ACC112 (cell line): Measurements from ENCODE around the gene IKZF4.
"Not testable (repeated sequence)": the region's sequence is repeated elsewhere in the genome, so short reads cannot be mapped to it uniquely, and the experiment has no call there.

ENCODE experiments used
- H2AFZ ChIP-seq: fragments of 200-600 bp; sonication (generic); one replicate; pipeline ENCODE4 v1.6.0; 2017; ENCODE audit warnings: antibody characterized with exemption, low read length; ENCODE audit not compliant: unreplicated experiment
- H3K27ac ChIP-seq: fragments of 200-600 bp; sonication (generic); 2 replicates; pipeline ENCODE4 v1.5.1; 2014; ENCODE audit warnings: low read depth, mild to moderate bottlenecking, antibody characterized with exemption, low read length, moderate library complexity
- H3K27me3 ChIP-seq: fragments of 200-600 bp; sonication (generic); 2 replicates; pipeline ENCODE4 v1.6.1; 2014; ENCODE audit warnings: mild to moderate bottlenecking, antibody characterized with exemption, low read length, moderate library complexity, mixed read lengths; ENCODE audit not compliant: insufficient read depth
- H3K36me3 ChIP-seq: fragments of 200-600 bp; sonication (generic); 2 replicates; pipeline ENCODE4 v1.6.1; 2016; ENCODE audit warnings: mild to moderate bottlenecking, antibody characterized with exemption, low read length, moderate library complexity, mixed read lengths; ENCODE audit not compliant: insufficient read depth
- H3K4me1 ChIP-seq: fragments of 200-600 bp; sonication (generic); one replicate; pipeline ENCODE4 v1.6.1; 2016; ENCODE audit warnings: low read length, mixed read lengths; ENCODE audit not compliant: insufficient read depth, unreplicated experiment, control insufficient read depth
- H3K4me3 ChIP-seq: fragments of 200-600 bp; sonication (generic); 2 replicates; pipeline ENCODE4 v1.5.1; 2014; ENCODE audit warnings: mild to moderate bottlenecking, low read depth, low read length
- H3K79me2 ChIP-seq: fragments of 200-600 bp; sonication (generic); one replicate; pipeline ENCODE4 v1.6.0; 2016; ENCODE audit warnings: low read length; ENCODE audit not compliant: control insufficient read depth, unreplicated experiment, insufficient read depth

The IKZF4 gene

GRCh38 chr12:55983232-55983842, 37.5 kb upstream of the IKZF4 start:
- no peak overlapping the region for H3K27ac ChIP-seq
- no peak overlapping the region for H2AFZ ChIP-seq
- H3K27me3 ChIP-seq = no peaks in the 10 kb centered on the region
- peaks cover 26% of the 10 kb centered on the region for H3K36me3 ChIP-seq
- H3K4me1 ChIP-seq = peaks cover 7% of the 10 kb centered on the region
- no peak overlapping the region for H3K4me3 ChIP-seq
- H3K79me2 ChIP-seq = peaks cover 17% of the 10 kb centered on the region

- Histone ChIP-seq H3K79me2 (peaks cover 8% of the 10 kb centered on the region), H3K27me3 (no peaks in the 10 kb centered on the region), H3K4me1 (peaks cover 7% of the 10 kb centered on the region), H3K27ac (no peak overlapping the region), H3K36me3 (peaks cover 20% of the 10 kb centered on the region), H3K4me3 (no peak overlapping the region), H2AFZ (no peak overlapping the region)
These were observed 36.0 kb upstream of the IKZF4 start for GRCh38 chr12:55984861-55985260.

GRCh38 chr12:55985341-55985740, 35.5 kb upstream of the IKZF4 start:
- Histone ChIP-seq H3K27me3 (no peaks in the 10 kb centered on the region), H3K79me2 (peaks cover 8% of the 10 kb centered on the region), H3K4me1 (peaks cover 7% of the 10 kb centered on the region), H3K36me3 (peaks cover 22% of the 10 kb centered on the region), H2AFZ (no peak overlapping the region), H3K4me3 (no peak overlapping the region), H3K27ac (no peak overlapping the region)

DNA sequence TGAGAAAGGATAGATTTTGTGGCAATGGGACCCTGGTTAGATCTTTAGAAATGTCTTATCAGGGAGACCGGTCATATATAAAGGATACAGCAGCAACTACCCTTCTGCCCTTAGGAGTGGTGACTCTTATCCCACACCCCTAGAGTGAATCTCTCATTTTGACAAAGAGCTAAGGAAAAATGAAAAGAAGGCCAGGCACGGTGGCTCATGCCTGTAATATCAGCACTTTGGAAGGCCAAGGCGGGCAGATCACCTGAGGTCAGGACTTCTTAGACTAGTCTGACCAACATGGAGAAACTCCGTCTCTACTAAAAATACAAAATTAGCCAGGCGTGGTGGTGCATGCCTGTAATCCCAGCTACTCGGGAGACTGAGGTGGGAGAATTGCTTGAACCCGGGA, 34.9 kb upstream of the IKZF4 start:
- peaks cover 27% of the 10 kb centered on the region for H3K36me3 ChIP-seq
- not testable (repeated sequence) for H3K4me1 ChIP-seq, H3K4me3 ChIP-seq, H2AFZ ChIP-seq, H3K27me3 ChIP-seq, H3K27ac ChIP-seq, H3K79me2 ChIP-seq

- H3K27ac ChIP-seq = no peak overlapping the region
- H3K4me1 ChIP-seq = no peaks in the 10 kb centered on the region
- H3K27me3 ChIP-seq = no peaks in the 10 kb centered on the region
- peaks cover 19% of the 10 kb centered on the region for H3K36me3 ChIP-seq
- H3K4me3 ChIP-seq = no peak overlapping the region
- no peaks in the 10 kb centered on the region for H3K79me2 ChIP-seq
- no peak overlapping the region for H2AFZ ChIP-seq
These were observed 29.7 kb upstream of the IKZF4 start for GRCh38 chr12:55991110-55991509.

- Histone ChIP-seq H3K36me3 (peaks cover 17% of the 10 kb centered on the region), H3K79me2 (no peaks in the 10 kb centered on the region)
These were observed 27.5 kb upstream of the IKZF4 start for GRCh38 chr12:55993230-55993853.

DNA sequence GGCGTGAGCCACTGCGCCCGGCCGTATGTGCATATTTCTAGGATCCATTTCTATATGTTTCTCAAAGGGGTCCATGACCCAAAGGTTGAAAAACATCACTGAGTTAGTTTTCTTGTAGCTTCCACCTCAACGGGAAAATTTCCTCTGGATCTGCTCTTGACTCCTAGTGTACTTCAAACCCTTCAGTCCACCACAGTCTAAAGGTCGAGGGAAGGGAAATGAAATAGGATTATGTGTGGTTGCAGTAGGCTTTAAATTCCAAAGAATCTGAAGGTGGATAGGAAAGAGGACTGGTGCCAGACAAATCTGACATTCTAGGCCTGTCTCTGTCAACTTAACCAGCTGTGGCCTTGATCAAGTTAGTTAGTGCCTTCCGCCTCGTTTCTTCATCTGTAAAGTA, 25.5 kb upstream of the IKZF4 start:
- Histone ChIP-seq H3K27me3 (no peaks in the 10 kb centered on the region), H3K36me3 (peaks cover 15% of the 10 kb centered on the region), H3K4me1 (no peaks in the 10 kb centered on the region), H3K27ac (no peak overlapping the region), H3K4me3 (no peak overlapping the region), H3K79me2 (no peaks in the 10 kb centered on the region), H2AFZ (no peak overlapping the region)

More at GRCh38 chr12:55993230-55993853, 27.5 kb upstream of the IKZF4 start:
- Histone ChIP-seq H3K4me1 (no peaks in the 10 kb centered on the region), H3K27ac (no peak overlapping the region), H3K27me3 (no peaks in the 10 kb centered on the region), H2AFZ (no peak overlapping the region), H3K4me3 (no peak overlapping the region)

DNA sequence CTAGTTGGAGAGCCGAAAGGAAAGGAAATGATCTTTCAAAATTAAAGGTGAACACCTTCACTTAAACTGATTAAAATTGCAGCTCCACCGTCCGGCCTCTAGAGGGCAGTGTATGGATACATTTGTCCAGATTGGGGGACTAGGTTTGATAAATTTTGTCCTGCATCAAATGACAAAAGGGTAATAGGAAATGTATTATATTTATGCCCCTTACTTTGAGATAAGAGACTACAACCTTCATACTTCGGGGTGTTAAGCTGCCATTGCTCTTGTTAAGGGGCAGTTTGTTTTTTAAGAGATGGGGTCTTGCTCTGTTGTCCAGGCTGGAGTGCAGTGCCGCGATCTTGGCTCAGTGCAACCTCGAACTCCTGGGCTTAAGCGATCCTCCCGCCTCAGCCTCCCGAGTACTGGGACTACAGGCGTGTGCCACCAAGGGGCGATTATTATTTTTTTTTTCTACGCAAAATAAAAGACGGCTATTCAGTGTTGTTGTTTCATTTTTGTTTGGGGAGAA, 24.6 kb upstream of the IKZF4 start:
- H3K4me1 ChIP-seq = no peaks in the 10 kb centered on the region
- H3K27me3 ChIP-seq = no peaks in the 10 kb centered on the region
- peak overlapping the region; percentile 79 for H3K4me3 ChIP-seq
- H3K36me3 ChIP-seq = peaks cover 6% of the 10 kb centered on the region; the same call in 1 of the 2 replicates
- no peaks in the 10 kb centered on the region for H3K79me2 ChIP-seq
- H3K27ac ChIP-seq = peak overlapping the region; percentile 7; the same call in 1 of the 2 replicates
- peak overlapping the region; percentile 66 for H2AFZ ChIP-seq

GRCh38 chr12:55996715-55997534, 23.9 kb upstream of the IKZF4 start, which contains the start of gene SUOX:
Gene SUOX, plus strand, starts transcription at chr12:55997276. Its CDS starts 4,946 bp downstream, at chr12:56002222.
- Histone ChIP-seq H3K27ac (peak within 1 kb of the TSS; percentile 7; the same call in 1 of the 2 replicates), H2AFZ (peak within 1 kb of the TSS; percentile 66), H3K27me3 (no peaks in the 10 kb centered on the region), H3K36me3 (0 out of 2 replicates have a peak, but pooled peaks cover 4% of the 10 kb centered on the region), H3K4me3 (peak within 1 kb of the TSS; percentile 79), H3K4me1 (no peaks in the 10 kb centered on the region), H3K79me2 (no peaks in the 10 kb centered on the region)

DNA sequence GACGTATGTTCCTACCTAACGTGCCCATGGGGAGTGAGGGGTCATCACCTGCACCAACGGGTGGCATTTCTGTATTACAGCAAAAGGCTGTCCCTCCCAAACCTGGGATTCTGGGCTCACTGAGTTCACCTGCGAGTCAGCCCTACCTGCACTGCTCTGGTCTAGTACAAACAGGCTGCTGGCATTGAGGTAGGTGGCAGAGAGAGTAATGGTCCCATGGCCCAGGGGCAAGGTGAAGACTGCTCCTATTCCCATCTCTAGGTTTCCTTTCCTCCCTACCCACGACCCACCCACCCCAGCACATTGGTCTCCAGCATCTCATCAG, 23.3 kb upstream of the IKZF4 start:
- peak overlapping the region; percentile 79 for H3K4me3 ChIP-seq
- 0 out of 2 replicates have a peak, but pooled peaks cover 4% of the 10 kb centered on the region for H3K36me3 ChIP-seq
- no peak overlapping the region for H2AFZ ChIP-seq
- no peaks in the 10 kb centered on the region for H3K27me3 ChIP-seq
- no peaks in the 10 kb centered on the region for H3K79me2 ChIP-seq
- no peak overlapping the region for H3K27ac ChIP-seq
- no peaks in the 10 kb centered on the region for H3K4me1 ChIP-seq
